GM03348 (cell line): Measurements from ENCODE around the gene ABL2.
"Not testable (repeated sequence)": the region's sequence is repeated elsewhere in the genome, so short reads cannot be mapped to it uniquely, and the experiment has no call there.

ENCODE experiments used
- DNase-seq: peaks from one replicate; pipeline ENCODE4 v3.0.0; 2012; ENCODE audit warnings: low spot score

The ABL2 gene

DNA sequence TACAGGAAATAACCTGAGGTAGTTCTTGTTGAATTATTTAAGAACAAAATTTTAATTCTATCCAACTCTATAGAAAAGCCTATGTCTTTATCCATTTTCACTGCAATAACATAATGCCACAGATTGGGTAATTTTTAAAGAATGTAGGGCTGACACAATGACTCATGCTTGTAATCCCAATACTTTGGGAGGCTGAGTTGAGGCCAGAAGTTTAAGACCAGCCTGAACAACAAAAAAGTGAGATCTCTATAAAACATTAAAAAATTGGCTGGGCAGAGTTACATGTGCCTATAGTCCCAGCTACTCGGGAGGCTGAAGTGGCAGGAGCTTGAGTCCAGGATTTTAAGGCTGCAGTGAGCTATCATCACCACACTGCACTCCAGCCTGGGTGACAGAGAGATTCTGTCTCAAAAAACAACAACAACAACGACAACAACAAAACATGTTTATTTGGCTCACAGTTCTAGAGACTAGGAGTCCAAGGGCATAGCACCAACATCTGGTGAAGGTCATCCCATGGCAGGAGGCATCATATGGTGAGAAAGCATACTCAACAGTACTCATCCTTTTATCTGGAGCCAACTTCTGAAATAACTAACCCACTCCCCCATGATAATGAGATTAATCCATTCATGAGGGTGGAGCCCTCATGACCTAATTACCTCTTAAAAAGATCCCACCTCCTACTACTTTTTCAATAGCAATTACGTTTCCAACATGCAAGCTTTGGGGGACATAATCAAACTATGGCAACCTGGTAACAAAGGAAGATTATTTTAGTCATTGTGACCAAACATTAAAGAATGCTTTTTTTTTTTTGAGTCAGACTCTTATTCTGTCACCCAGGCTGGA is 59.6 kb downstream of the ABL2 start:
- DNase-seq = peak; percentile 56

GRCh38 chr1:179168536-179168935 is 60.9 kb downstream of the ABL2 start:
- DNase-seq = no peak

- no peak for DNase-seq
These were observed 61.5 kb downstream of the ABL2 start for GRCh38 chr1:179167955-179168354.

- DNase-seq = no peak
These were observed 62.1 kb downstream of the ABL2 start for GRCh38 chr1:179167418-179167777.

DNA sequence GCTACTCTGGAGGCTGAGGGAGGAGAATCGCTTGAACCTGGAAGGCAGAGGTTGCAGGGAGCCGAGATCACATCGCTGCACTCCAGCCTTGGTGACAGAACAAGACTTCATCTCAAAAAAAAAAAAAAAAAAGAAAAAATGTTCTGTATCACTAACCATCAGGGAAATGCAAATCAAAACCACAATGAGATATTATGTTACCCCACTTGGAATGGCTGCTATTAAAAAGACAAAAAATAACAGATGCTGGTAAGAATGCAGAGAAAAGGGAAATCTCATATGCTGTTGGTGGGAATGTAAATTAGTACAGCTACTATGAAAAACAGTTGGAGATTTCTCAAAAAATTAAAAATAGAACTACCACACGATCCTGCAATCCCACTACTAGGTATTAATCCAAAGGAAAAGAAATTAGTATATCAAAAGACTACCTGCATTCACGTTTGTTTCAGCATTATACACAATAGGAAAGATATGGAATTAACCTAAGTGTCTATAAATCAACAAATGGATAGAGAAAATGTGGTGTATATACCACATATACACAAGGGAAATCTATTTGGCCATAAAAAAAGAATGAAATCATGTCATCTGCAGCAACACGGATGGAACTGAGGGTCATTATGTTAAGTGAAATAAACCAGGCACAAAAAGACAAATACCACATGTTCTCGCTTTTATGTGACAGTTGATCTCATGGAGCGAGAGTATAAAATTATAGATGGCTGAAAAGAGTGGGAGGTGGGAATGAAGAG is 62.6 kb downstream of the ABL2 start:
- DNase-seq = no peak

- peak; percentile 58 for DNase-seq
These were observed 65.0 kb downstream of the ABL2 start for GRCh38 chr1:179164494-179164893.

DNA sequence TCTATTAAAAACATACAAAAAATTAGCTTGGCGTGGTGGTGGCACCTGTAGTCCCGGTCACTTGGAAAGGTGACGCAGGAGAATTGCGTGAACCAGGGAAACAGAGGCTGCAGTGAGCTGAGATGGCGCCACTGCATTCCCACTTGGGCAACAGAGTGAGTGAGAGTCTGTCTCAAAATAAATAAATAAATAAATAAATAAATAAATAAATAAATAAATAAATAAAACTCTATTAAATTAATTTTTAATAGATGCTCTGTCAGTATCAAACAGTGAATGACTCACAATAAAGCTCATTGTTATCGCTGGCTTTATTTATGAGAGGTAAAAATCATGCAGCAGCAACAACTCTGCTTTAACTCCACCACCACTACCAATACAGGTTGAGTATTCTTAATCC is 72.8 kb downstream of the ABL2 start:
- no peak for DNase-seq

GRCh38 chr1:179156026-179156425 is 73.5 kb downstream of the ABL2 start:
- no peak for DNase-seq

- DNase-seq = no peak
These were observed 73.9 kb downstream of the ABL2 start for GRCh38 chr1:179155615-179156014.

- DNase-seq = no peak
These were observed 75.0 kb downstream of the ABL2 start for GRCh38 chr1:179154437-179154836.

DNA sequence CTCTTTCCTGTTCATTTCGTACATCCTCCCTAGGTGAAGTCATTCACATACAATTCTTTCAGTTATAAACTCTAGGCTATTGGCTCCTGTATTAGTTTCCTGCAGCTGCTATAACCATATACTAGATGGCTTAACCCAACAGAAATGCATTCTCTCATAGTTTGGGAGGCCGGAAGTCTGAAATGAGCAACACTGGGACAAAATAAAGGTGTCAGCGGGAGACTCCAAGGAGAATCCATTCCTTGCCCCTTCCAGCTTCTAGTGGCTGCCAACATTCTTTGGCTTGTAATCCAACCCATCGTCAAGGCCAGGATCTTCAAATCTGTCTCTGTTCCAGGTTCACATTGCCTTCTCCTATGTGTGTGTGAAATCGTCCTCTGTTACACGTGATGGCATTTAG is 76.3 kb downstream of the ABL2 start:
- peak; percentile 21 for DNase-seq

DNA sequence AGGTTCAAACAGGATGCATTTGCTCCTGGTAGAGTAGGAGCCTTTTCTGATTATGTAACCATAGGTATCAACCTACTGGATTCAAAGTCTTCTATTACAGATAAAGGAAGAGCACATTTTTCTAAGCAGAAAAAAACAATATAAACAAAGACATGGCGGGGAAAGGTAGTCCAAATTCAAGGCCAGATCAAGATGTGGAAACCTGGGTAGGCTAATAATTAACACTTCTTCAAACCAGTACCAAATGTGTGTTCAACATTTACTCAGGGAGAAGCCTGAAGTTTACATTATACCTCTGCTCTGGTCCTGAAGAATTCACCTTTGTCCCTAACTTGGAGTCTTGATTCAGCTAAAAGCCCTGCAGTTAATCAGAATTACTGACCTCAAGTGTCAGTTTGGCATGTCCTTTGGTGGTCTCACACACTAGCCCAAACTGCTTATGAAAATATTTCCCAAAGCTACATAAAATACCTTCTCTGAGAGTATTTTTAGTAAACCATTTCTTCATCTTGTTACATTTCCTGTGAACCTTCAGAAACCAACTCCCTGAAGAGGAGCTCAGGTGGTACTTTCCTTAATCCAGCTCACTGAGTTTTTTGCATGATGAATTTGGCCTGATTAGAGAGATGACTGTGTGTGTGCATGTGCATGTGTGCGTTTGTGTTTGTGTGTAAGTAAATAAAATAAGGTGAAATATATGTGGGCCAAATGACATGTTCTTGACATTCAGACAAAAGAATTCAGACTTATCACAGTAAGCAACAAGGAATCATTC is 77.4 kb downstream of the ABL2 start:
- no peak for DNase-seq

DNA sequence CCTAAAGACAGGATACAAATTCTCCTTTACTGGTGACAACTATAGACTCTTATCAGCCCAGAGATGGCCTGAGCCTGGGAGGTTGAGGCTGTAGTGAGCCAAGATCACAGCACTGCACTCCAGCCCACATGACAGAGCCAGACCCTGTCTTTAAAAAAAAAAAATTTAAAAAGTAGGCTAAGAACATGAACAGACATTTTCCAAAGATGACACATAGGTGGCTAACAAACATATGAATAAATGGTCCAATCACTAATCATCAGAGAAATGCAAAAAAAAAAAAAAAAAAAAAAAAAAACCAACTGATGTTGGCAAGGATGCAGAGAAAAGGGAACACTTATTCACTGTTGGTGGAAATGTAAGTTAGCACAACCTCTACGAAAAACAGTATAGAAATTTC is 82.6 kb downstream of the ABL2 start:
- no peak for DNase-seq

GRCh38 chr1:179146476-179146875 is 83.0 kb downstream of the ABL2 start:
- DNase-seq = no peak

DNA sequence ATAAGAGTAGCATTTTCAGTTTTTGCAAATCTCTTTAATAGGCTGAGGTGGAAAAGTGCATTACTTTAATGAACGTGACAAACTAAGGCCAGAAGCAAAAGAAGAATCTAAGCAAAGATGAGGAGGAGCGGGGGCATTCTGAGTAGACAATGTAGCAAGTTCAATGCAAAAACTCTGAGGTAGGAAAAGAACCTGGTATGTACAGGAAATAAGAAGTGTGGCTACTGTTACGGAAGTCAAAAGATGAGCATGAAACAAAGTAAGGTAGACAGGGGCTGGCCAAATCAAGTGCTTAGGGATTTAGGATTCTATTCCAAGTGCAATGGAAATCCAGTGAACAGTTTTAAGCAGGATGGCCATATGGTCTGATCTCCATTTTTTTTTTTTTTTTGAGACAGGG is 84.0 kb downstream of the ABL2 start:
- no peak for DNase-seq

DNA sequence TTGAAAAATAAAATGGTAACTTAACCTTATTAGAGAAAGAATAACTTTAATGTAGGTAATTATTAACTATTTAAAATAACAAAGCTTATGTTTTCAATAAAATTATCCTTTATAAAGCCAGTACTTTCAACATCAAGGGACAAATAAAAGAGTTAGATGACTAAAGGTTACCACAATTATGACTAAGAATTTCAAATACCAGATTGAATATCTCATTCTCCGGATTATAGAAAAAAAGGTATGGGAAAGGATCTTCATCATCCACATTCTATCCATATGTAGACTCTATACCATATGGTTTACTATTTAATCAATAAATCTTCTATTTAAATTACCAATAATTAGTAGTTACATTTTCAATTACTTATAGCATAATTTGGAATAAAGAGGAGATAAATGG is 84.9 kb downstream of the ABL2 start:
- DNase-seq = no peak

DNA sequence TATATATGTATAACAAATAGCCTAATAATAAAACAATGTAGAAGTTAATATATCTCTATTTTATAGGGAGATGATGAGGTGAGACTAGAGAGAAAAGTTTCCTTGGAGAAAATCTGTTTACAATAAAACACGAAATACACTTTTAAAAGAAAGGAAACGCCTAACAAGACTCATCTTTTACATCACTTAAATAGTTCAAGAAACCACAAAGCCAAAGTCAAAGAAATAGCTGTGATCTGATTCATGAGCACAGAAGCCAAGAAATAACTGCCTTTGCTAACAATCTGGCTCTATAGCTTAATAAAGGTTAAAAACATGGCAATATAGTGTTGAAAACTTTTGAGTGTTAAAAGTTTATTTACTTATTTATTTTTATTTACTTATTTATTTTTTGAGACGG is 86.2 kb downstream of the ABL2 start:
- DNase-seq = peak; percentile 69

DNA sequence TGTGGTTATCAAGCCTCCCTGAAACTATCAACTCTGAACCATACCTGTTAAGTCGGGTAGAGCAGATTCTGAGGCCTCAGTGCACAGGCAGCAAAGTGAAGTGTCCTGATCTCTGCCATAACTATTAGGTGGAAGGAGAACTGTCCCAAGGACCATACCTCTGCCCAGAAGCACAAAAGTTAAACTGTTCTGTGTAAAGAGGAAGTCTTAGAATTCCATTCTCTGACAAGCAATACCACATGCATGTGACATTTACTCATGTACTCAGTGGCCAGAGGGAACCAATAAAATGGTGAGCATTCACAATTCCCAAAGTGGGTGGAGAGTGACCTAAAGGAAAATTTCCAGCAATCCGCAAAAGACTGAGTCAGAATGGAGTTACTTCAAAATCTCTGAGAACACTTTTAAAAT is 86.6 kb downstream of the ABL2 start:
- DNase-seq = peak; percentile 80

DNA sequence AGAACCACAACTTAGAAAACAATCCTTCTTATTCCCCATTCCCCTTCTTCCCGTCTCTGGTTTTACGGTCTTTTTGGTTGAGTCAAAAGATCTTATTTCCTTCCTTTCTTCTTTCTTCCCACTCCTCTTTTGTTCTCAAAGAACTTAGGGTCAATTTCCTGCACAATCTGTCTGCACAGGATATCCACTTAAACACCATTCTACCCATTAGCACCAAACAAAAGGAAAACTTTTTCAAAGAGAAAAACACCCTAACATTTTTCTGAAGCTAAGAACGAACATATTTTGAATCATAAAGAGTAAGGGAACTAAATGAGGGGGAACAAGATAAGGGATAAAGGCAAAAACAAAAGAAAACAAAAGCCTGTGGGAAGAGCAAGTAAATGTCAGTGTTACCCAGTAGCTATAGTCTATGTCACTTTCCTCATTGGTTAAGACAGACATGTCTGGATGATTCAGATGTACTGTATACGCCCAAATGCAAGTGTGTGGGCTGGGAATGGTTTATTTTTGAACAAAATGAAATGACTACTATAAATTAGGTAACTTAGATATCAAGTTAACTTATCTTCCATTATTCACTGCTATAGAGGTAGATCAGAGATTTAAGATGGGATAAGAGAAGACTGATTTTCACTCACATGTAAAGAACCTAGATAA is 87.8 kb downstream of the ABL2 start:
- peak; percentile 68 for DNase-seq

- not testable (repeated sequence) for DNase-seq
These were observed 90.7 kb downstream of the ABL2 start for GRCh38 chr1:179138755-179139154.

DNA sequence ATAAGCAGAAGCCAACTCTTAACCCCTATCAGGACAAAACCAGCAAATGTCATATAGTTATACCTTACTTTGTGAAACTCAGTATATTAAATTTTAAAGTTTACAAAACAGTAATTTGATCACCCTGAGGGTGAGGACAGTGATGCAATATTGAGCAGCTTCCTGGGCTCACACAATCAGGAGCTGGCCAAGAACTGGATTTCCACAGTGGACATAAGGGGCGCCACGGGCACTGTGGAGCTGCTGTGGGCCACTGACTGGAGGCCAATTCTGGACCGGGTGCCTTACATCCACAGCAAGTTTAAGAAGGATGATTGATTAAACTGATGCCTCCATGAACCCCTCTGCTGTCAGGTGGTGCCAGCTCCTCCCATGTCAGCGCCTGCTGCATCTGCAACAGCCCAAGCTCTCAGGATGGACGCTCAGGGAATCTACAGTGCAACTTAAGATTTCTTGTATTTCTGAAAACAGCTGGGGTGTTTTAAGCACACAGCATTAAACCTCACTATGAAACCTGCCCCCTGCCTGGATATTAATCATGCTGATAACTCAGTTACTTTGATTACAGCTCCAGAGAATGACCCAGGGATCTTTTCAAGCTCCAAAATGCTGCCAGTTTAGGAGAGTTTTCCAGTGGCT is 91.7 kb downstream of the ABL2 start:
- peak; percentile 42 for DNase-seq

DNA sequence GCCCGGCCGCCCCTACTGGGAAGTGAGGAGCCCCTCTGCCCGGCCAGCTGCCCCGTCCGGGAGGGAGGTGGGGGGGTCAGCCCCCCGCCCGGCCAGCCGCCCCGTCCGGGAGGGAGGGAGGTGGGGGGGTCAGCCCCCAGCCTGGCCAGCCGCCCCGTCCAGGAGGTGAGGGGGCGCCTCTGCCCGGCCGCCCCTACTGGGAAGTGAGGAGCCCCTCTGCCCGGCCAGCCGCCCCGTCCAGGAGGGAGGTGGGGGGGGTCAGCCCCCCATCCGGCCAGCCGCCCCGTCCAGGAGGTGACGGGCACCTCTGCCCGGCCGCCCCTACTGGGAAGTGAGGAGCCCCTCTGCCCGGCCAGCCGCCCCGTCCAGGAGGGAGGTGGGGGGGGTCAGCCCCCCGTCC is 93.8 kb downstream of the ABL2 start:
- DNase-seq = not testable (repeated sequence)
